ENCODE measurements around the gene EN1.

EN1 gene

DNA sequence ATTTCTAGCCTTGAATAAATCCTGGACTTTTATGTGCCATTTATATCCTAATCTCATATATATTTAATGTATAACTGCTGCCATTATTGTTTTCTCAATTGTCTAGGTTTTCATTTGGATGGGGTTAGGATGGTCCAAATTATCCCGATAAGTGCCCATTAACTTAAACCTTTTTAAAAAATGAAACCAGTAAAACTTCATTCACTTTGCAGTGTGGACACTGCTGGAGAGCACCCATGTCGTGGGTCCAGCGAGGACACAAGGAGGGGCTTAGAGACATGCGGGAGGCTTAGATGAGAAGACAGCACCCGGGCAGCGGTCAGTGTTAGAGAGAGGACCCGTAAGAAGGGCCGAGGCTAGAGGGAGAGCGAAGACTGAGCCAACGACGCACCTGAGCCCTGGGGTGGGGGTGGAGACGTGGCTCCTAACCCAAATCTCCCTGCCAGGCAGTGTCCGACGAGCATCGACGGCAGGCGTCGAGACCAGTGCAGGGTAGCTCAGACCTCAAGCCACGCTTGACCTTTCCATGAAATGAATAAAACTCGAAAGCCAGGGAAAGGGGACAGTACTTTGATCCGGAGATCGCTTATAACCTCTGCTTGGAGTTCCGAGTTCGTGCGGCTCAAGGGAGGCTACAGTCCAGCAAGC is 9.0 kb upstream of the EN1 start:
- DNase-seq (ENCODE audit: low read depth in 2 of 2), result no peak

DNA sequence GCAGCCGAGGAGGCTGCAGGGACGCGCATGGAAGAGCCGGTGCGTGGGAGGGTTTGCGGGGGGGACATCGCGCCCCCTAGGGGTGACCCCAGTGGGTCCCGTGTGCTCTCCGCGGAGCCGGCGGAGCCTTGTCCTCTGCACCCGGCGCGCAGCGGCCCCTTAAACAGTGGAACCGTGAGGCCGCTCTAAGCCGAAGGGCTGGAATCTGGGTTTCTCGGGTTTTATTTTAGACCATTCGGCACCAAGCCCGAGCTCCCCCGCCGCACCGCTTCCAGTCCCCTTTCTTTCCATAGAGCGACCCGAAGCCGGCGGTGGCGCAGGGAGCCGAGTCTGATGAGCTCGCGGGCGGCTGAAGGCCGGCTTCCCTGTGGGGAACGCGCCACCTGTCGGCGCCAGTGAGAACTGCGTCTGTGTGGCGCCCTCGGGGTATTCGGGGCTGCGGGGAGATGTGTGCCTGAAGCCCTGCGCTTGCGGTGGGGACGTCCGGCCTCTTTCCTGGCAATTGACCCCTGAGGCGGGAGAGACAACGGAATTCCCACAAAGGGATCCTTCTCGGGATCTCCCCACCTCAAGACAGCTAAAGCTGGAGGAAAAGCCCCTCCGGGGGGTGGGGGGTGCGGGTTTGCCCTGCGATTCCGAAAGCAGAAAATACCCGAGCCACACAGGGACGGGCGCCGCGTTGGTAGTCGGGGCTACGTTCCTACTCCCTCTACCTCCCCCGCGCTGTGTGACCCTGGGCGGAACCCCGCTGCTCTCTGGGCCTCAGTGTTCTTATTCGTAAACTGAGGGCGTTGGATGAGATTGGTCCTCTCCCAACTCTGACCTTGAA is 8.2 kb upstream of the EN1 start:
- peak; percentile 36 to 81 for DNase-seq (ENCODE audit: low read depth in 2 of 2)

GRCh38 chr2:118854507-118855345 is 7.3 kb upstream of the EN1 start:
- DNase-seq (ENCODE audit: low read depth in 2 of 2), result no peak

- DNase-seq (ENCODE audit: low read depth in 2 of 2), result no peak
These were observed 6.3 kb upstream of the EN1 start for GRCh38 chr2:118853651-118854291.

GRCh38 chr2:118853129-118853640 is 5.7 kb upstream of the EN1 start:
- no peak for DNase-seq (ENCODE audit: low read depth in 2 of 2)

DNA sequence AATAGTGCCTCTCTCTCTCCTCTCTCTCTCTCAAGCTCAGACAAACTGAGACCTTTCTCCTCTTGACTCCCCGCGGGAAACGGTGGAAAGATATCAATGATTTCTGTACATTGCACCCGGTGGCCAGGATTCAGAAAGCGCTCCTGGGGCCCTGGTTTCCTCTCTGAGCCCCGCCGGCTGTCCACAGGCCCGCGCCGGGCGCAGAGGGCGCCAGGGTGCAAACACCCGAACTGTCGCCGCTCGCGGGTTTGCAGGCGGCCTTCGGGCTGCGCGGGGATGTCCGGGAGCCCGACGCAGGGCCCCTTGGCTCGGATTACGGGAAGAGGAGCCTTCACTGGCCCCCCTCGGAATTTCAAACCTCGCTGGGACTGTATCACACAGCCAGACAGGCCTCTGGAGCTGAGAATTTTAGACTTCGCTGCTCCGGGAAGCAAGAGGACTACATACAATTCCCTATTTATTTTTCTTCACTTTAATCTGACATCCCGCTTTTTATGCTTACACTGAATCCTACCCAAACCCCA is 5.2 kb upstream of the EN1 start:
- DNase-seq (ENCODE audit: low read depth in 2 of 2), result no peak

DNA sequence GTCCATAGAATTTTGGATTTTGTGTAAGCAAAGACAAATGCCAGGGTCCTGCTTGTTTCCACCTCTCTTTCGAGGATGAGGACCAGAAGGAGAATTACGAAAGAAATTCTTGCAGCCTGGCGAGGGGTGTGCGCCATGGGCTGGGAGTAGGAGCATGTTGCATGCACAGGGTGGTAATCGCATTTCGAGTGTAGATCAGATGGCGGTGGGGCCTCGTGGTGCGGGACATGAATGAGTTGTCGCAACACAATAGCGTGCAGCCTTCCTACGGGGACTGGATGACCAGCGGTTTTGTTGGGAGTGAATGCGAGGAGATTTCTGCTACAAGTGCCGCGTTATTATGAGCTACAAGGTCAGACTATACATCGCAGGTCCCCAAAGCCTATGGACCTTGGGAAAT is 4.2 kb upstream of the EN1 start:
- no peak for DNase-seq (ENCODE audit: low read depth in 2 of 2)

DNA sequence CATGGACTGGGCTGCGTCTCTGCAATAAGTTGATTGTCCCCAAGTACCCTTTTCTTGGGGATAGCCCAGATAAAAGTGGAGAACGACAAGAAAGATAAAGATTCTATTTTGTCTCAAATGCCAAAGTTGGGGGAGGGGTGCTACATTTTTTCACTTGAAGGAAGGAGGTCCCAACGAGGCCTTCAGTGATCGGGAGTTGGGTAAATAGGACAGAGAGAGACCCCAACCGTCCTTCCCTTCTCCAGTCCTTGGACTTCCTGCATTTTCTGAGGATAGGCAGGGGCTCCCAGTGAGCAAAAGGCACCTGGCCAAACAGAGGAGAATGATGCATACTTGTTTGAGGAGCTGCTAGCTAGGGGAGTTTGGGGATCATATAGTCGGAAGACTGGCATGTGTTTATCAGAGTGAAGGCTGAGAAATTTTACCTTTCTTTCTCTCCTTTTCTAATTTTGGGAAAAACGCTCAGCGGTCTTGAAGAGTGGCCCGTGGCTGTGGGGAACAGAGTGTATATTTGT is 3.5 kb upstream of the EN1 start:
- DNase-seq (ENCODE audit: low read depth in 2 of 2), result no peak

DNA sequence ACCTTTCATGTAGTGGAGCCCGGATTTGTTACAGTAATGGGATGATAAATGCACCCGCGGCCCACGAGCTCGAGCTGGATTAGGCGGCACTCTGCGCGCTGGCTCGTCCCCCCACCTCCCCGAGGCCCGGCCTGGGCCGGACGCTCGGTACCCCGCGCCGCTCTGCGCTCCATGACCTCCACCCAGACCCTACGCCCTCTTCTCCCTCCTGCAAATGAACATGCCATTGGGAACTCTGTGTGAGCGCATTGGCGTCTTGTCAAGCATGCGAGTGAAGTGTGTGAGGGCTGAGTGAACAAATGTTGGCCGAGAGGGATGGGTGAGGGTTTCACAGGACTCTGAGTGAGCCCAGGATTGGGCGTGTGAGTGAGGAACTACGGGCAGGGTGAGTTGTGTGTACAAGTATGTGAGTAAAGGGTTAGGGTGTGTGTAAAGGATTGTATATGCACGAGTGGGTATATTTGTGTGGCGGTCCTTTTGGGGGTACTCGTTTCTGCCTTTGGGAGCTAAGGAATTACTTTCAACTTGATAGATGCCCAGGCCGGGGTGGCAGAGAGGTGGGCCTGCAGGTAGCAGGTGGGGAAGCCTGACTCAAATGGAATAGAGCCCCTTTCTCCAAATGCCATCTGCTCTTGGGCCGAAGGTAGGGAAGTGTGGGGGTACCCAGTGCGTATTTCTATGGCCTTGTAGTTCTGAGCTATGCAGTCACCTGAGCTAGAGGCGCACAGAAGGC is 2.9 kb upstream of the EN1 start:
- DNase-seq (ENCODE audit: low read depth in 2 of 2), result no peak

DNA sequence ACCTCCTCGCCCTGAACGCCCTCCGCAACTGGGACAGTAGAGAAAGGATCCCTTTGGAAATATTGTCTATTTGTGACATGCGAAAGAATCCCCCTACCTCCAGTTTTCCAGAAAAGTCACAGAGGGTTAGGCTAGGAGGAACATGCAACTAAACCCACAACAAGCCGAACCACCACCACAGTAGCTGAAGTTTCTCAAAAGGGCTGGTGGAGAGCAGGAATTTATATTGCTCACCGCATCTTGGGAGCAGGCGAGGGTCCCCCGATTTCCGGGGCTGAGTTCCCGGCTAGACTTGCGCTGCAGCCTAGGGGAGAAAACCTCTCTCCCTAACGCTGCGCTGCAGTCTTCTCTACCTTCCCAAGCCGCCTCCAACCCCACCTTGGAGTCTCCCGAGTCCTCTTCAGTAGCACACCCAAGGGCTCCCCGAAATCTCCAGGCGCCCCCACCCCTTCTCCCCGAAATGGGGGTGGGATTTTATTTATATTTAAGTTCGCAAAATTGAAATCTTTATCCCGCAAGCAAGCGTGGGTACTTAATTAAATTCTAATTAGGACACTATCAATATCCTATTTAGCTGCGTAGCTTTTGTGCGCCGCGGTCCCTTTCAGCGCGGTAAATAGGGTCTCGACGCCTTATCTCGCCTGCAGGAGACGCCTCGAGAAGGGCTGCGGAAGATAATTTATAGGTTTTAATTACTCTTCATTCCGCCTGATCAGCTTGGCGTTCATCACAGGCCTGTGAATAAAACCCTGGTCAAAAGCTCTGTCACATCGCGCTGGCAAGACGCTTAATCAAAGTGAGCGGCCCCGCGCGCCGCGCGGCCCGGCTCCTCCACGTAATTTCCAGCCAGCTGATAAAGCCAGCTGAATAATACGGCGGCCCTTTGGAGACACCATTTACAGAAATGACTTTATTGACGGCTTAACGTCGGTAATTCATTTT is 2.0 kb upstream of the EN1 start:
- no peak for DNase-seq (ENCODE audit: low read depth in 2 of 2)

DNA sequence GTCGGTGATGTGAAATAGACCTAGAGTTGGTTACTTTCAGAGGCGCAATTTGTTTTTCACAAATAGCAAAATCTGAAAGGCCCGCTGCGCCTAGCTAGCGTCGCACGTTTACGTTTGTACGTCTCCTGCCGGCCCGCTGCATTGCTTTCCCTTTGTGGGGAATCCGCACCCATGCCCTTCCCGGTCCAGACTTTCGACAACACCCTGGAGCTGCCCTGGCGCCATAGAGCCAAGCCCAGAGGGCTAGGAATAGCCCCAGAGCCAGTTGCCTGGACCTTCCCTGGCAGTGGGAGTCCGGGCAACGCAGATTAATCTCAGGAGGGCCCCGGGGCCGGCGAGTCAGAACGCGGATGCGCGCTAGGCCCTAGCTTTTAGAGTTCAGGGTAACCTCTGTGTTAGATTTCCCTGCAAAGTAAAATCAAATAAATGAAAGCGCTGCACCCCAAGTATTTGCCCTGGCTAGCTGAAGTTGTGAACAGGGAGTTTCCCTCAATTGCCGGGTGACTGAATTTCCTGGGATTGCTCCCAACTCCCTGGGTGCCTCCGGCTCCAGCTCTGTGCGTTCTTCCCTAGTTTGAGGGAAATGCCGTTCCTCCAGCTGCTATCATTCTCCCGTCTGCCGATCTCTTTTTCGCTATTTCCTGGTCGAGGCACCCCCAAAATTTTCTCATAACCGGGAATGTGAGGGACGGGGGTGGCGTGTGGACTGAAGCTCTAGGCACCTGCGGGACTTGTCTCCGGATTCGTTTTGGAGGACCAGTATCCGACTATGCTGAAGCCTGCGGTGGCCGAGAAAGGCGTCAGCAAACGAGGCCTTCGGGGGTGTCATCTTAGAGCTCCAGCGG is 1.2 kb upstream of the EN1 start:
- DNase-seq (ENCODE audit: low read depth in 2 of 2), result no peak

GRCh38 chr2:118847762-118848172 is 319 bp upstream of the EN1 start:
- DNase-seq (ENCODE audit: low read depth in 2 of 2), result no peak

GRCh38 chr2:118846442-118846952 is 951 bp downstream of the EN1 start:
- DNase-seq (ENCODE audit: low read depth in 2 of 2), result no peak

- no peak for DNase-seq (ENCODE audit: low read depth in 2 of 2)
These were observed 1.7 kb downstream of the EN1 start for GRCh38 chr2:118845522-118846441.

DNA sequence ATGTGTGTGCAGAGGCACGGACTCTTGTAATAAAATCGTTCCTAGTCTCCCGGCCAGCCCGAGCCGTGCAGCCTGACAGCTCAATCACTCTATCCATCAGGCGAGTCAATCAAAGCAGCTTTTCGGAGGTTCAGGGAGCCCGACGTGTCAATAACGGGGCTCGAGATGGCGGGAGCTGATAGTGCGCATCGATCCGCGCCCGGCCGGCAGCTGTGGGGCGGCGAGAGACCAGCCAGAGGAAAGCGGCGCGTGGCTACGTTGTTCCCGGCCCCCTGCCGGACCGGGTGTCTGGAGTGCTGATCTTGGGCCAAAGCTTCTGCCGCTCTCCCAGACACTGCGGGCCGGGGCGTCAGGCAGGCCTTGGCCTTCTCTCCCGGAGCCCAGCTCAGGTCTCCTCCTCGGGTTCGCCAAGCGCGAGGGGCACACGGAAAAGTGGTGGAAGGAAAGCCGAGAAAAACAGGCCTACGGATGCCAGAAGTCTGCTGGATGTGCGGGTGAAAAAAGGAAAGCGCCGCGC is 2.4 kb downstream of the EN1 start:
- DNase-seq (ENCODE audit: low read depth in 2 of 2), result no peak

DNA sequence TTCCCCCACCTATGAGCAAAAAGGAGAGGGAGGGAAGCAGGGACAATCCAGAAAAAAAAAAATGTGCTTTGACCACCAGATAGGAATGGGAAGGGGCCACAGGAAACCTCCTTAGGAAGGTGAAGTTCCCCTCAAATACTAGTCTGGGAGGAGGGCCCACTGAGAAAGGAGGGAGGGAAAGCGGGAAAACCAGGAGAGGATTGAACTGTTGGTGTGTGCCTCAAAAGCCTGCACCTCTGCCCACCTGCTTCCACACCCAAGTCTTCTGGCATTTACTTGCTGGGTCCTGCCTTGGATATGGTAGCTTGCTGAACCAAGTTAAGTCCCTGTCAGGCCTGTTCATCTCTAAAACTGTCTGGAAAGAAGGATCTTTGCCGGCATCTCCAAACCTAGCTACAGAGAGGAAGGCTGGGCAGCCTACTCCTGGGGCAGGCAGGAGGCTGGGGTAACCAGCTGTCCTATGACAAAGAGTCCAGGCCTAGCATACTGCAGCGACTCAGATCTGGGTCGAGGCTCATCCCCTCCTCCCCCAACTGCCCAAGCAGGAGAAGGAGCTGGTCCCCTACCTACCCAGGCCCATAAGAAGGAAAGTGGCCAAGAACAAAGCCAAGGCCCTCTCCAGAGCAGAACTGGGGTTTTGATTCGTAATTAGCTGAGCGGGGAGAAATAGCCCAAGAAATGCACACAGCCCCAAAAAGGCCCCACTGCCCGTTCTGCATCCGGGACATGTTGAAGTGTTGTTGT is 3.0 kb downstream of the EN1 start:
- no peak for DNase-seq (ENCODE audit: low read depth in 2 of 2)
